Vagina (tissue), 2 donors: ENCODE measurements around the gene MTSS2.

ENCODE experiments used
- POLR2A ChIP-seq, 2 donors: fragments of 450-650 bp; IDR thresholded peaks; one replicate each; pipeline ENCODE4 v1.6.1; 2017; ENCODE audit warnings: antibody characterized with exemption in 2 of 2, mild to moderate bottlenecking in 2 of 2, moderate library complexity in 2 of 2
- TF ChIP-seq, protein P1 (sequence below), 3 experiments: fragments of 450-650 bp in 2 of 3; fragments of 200-600 bp in 1 of 3; sonication (generic) in 1 of 3; IDR thresholded peaks; one replicate each; pipeline ENCODE4 v1.5.1; 2017 to 2019; ENCODE audit warnings: antibody characterized with exemption in 3 of 3, mild to moderate bottlenecking in 2 of 3, moderate library complexity in 2 of 3

GRCh38 chr16:70697594-70698170, 11.8 kb upstream of the MTSS2 start:
- TF ChIP-seq, protein P1, sequence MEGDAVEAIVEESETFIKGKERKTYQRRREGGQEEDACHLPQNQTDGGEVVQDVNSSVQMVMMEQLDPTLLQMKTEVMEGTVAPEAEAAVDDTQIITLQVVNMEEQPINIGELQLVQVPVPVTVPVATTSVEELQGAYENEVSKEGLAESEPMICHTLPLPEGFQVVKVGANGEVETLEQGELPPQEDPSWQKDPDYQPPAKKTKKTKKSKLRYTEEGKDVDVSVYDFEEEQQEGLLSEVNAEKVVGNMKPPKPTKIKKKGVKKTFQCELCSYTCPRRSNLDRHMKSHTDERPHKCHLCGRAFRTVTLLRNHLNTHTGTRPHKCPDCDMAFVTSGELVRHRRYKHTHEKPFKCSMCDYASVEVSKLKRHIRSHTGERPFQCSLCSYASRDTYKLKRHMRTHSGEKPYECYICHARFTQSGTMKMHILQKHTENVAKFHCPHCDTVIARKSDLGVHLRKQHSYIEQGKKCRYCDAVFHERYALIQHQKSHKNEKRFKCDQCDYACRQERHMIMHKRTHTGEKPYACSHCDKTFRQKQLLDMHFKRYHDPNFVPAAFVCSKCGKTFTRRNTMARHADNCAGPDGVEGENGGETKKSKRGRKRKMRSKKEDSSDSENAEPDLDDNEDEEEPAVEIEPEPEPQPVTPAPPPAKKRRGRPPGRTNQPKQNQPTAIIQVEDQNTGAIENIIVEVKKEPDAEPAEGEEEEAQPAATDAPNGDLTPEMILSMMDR (IDR thresholded peaks at IDR 0.05), result no peak
- no peak for TF ChIP-seq POLR2A (IDR thresholded peaks at IDR 0.05)
